SU-DHL-6 (cell line): ENCODE data around the gene IP6K3.

Experiments
- EZH2phosphoT487 ChIP-seq: fragments of 200-600 bp; sonication (generic), shearing (Covaris generic); conservative IDR thresholded peaks from 2 replicates; pipeline ENCODE4 v1.6.1; 2018; ENCODE audit warnings: mild to moderate bottlenecking, antibody characterized with exemption, low read length, moderate library complexity, mixed read lengths
- TF ChIP-seq, protein P1 (sequence below): fragments of 200-600 bp; sonication (generic); IDR thresholded peaks from one replicate; pipeline ENCODE4 v1.5.1; 2017; ENCODE audit warnings: antibody characterized with exemption, mild to moderate bottlenecking, low read length, moderate library complexity; ENCODE audit not compliant: insufficient read depth, poor library complexity, severe bottlenecking

- TF ChIP-seq, protein P1, sequence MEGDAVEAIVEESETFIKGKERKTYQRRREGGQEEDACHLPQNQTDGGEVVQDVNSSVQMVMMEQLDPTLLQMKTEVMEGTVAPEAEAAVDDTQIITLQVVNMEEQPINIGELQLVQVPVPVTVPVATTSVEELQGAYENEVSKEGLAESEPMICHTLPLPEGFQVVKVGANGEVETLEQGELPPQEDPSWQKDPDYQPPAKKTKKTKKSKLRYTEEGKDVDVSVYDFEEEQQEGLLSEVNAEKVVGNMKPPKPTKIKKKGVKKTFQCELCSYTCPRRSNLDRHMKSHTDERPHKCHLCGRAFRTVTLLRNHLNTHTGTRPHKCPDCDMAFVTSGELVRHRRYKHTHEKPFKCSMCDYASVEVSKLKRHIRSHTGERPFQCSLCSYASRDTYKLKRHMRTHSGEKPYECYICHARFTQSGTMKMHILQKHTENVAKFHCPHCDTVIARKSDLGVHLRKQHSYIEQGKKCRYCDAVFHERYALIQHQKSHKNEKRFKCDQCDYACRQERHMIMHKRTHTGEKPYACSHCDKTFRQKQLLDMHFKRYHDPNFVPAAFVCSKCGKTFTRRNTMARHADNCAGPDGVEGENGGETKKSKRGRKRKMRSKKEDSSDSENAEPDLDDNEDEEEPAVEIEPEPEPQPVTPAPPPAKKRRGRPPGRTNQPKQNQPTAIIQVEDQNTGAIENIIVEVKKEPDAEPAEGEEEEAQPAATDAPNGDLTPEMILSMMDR = peak; percentile 11
- no peak for TF ChIP-seq EZH2phosphoT487
Observed at GRCh38 chr6:33702345-33702977, 44.2 kb downstream of the IP6K3 start.
